DMS114 treated with DMSO at 0.1 percent for 48 hours (cell line): ENCODE data around the gene PCDH15.

Experiments used
- DNase-seq: peaks from one replicate; lab custom pipeline; 2025; ENCODE audit not compliant: unreplicated experiment; lab: John Stamatoyannopoulos, UW

Gene PCDH15

DNA sequence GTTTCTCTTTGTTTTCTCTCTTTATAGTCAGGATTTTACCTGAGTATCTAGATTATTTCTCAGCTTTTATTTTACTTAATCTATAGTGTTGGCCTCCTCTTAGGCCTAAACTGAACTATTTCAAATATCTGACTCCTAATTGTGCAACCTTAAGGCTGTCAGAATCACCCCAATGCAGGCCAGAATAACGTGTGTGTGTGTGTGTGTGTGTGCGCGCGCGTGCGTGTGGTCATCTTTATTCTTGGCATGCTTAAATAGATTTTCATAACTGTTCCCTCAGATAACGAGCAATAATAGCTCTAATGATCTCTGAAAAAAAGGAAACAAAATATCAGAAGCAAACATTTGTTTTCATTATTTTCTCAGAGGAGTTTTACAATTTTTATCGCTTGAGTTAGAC, 92.4 kb downstream of the PCDH15 start:
- no peak for DNase-seq

DNA sequence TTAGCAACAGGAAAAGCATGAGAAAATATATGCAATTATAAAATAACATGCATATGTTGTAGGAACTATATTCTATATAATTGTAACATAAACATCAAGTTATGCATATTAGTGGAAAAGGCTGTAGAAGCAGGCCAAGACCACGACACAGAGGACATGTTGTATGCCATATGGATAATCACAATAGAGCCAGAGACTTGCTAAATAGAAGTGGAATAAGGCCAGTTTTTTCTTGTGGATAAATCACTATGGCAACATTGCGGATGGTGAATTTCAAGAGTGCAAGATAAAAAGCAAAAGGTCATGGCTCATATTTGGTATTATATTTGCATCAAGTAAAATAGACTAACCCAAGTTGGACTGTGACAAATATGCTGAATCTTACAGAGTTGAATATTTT, 93.0 kb downstream of the PCDH15 start:
- DNase-seq, result no peak

DNA sequence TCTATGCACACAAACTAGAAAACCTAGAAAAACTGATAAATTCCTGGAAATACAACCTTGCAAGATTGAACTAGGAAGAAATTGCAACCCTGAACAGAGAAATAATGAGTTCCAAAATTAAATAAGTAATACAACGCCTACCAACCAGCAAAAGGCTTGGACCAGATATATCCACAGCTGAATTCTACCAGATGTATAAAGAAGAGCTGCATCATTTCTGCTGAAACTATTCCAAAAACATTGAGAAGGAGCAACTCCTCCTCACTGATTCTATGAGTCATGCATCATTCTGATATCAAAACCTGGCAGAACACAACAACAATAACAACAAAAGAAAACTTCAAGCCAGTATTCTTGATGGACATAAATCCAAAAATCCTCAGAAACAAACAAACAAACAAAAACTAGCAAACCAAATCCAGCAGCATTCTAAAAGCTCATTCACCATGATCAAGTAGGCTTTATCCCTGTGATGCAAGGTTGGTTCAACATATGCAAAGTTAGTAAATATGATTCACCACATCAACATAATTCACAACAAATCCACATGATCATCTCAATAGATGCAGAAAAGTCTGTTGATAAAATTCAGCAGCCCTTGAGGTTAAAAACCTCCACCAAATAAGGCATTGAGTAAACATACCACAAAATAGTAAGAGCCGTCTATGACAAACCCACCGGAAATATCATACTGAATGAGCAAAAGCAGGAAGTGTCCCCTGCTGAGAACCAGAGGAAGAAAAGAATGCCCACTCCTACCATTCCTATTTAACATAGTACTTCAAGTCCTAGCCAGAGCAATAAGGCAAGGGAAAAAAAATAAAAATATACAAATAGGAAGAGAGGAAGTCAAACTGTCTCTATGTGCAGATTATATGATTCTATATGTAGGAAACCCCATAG, 98.2 kb downstream of the PCDH15 start:
- no peak for DNase-seq

DNA sequence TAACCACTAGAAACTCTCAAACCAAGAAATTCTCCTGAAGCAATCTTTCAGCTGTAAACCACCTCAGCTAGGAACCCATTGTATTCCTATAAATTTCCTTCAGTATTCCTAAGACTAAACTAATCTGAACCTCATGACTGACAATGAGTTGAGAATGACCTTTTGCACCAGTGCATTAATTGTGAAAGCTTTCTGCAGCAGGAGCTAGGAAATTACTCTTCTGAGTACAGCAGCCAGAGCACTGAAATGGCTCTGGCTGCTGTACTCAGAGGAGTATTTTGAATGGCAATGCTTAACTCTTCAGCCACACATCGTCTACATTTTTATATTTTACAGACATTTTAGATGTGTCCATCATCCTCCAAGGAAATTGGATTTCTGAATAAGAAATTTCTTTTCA, 109.7 kb downstream of the PCDH15 start:
- no peak for DNase-seq

DNA sequence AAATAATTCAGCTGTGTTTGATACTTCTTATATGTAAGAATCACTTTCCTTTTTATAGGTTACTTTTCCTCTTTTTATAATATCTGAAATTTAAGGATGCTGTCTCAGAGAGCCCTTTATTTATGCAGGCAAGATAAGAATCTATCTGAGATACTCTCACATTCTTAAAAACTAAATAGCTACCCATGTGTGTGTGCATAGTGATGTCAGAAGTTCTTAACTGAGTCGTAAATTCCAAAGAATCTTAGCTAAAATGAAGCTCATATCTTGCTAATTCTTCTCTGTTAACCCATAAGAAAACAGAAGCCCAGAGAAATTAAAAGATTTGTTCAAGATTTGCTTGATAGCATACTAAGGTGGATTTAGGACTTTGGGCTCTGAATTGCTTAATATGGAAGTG, 118.5 kb downstream of the PCDH15 start:
- no peak for DNase-seq

DNA sequence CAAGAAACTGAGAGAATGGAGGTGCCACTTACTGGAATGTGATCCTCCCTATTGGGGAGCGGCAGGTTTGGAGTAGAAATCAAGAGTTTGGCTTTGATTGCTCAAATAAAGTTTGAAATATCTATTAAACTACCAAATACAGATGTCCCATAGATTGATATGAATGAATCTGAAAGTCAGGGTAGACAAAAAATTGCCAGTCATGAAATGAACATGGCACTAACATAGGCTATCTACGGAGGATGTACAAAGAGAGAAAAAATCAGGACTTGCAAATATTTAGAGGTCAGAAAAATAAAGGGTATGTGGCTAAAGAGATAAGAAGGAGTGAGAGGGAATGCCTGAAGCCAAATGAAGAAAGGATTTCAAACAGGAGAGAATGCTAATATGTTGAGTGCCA, 119.9 kb downstream of the PCDH15 start:
- DNase-seq, result no peak

DNA sequence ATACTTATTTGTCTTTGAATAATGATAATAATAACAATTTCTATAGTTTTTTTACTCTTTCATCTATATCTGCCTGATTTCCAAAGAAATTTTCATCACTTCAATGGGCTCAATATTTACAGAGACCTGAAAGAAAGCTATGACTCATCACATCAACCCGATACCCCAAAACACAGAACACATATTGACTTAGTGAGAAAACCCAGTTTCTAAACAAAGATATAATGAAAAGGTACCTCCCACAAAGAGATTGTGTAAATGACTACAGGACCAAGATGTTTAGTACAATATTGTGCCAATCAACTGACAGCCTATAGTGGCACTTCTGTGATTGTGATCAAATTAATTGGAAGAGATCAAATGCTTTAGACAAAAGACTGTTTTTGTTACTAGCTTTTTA, 133.9 kb downstream of the PCDH15 start:
- no peak for DNase-seq

DNA sequence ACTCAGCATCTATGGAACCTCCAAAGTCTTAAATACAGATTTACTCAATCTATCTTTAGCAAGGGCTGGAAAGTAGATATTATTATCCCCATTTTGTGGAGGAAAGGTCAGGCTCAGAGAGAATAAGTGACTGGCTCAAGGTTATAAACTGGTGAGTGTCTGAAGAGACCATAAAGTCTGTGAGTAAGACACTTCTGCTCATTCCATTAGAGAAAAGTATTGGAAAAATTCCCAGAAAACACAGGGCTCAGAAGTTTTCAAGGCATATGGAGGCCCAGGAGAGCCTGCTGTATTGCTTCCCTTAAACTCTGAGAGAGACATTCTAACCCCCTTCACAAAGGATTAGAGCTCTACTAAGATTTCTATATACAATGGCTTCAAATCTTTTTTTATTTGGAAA, 134.8 kb downstream of the PCDH15 start:
- DNase-seq, result no peak

DNA sequence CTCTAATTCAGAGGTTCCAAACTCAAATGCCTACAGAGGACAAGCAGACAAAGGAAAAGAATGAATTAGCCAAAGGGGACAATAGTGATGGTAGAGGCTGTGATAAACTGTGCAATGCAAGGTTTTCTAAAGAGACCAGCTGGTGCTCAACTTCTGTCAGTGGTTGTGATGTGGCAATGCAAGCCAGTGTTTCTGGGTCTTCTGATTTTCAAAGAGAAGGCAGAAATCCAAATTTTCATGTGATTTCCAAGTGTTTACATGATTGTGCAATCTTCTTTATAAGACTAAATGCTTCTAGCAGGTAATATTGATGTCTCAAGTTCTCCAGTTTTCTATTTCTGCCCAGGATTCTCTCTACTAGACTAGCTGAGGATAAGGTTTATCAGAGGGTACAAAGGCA, 135.9 kb downstream of the PCDH15 start:
- DNase-seq, result no peak

DNA sequence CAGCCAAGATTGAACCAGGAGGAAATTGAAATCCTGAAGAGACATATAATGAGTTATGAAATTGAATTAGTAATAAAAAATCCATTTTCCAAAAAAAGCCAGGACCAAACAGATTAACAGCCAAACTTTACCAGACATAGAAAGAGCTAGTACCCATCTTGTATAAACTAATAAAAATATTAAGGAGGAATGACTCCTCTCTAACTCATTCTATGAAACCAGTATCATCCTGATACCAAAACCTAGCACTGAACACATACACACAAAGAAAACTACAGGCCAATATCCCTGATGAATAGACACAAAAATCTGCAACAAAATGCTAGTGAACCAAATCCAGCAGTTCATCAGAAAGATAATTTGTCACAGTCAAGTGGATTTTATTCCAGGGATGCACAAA, 140.6 kb downstream of the PCDH15 start:
- DNase-seq, result no peak

DNA sequence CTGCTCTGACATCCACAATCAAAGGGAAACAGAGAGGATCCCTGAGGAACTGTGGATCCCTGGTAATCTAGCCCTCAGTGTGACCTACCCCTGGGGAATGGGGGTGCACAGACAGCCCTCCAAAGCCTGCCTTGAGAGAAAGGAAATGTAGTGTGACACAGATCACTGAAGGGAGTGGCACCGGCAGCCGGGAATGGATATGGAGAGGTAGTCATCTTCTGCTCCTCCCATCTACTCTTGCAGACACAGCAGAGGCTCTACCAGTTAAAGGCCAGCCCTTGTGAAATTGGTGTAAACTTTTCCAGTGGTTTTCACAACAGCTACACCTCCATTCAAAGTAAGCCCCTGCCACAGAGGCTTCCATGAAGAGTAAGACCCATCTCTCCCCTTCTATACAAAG, 144.4 kb downstream of the PCDH15 start:
- DNase-seq, result no peak

DNA sequence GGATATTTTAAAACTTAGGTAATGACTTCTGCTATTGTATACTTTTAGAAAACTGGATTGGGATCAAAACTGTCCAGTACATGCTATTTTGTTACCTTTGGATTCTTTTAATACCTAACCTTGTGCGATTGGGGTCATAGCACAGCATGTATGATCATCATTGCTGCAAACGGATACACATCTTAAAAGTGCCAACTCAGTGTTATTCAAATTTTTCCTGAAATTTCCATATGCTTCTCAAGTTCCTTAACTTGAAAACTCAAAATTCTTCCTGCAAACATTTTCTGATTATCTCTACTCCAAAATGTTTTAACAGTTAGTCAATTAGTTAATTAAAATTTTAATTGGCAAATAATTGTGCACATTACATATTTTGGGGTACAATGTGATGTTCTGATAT, 147.5 kb downstream of the PCDH15 start:
- no peak for DNase-seq

DNA sequence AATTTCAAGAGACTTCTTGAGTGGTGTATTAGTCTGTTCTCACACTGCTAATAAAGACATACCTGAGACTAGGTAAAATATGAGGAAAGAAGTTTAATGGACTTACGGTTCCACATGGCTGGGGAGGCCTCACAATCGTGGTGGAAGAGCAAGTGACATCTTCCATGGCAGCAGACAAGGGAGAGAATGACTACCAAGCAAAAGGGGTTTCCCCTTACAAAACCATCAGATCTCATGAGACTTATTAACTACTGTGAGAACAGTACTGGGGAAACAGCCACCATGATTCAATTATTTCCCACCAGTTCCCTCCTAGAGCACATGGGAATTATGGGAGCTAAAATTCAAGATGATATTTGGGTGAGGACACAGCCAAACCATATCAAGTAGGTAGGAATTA, 150.5 kb downstream of the PCDH15 start:
- no peak for DNase-seq

DNA sequence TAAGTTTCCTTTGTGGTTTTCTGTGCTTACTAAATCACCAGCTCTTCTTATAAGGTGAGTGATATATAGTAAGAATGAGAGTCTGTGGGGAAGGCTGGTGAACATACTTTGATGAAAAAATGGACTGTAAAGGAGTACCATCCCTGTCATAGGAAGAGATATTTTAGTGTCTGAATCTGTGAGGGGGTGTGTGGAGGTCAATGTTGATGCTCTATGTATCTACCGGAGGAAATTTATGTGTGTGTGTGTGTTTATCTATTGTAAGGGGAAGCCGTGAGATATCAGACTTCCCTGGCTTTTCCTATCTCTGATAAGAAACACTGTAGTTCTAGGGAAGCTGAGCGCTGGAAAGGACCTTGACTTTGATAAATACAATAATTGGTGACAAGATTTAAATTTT, 179.0 kb downstream of the PCDH15 start:
- no peak for DNase-seq

DNA sequence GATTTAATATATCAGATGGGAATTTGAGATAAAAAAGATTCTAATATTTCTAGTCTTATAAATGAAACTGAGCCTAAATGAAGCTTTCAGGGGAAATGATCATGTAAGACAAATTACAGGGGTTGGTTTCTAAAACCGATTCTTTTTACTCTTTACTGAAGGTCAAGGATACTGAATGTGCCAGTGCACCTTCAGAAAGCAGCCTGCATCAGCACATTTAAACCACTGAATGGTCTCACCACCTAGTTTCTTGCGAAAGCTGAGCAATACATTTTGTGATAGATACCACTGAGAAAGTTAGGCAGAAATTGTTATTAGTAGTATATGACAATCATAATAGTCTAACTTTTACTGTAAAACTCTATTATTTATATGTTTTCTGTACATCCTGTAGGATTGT, 180.7 kb downstream of the PCDH15 start:
- DNase-seq, result no peak

DNA sequence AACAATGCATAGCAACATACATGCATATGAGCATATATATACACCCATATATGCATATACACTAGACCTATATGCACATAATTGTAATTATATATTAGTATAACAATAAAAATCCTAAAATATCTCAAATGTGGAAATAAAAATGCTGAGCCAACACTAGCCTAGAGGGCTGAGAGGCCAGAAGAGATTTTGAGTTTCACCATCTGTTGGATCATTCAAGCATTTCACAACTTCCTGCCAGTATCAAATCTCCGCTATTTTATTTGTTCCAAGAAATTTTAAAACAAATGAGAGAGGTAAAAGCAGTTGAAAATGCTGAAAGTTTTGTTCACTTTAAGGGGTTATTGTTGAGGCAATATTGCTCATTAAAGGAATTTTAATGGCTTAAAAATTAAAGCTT, 187.0 kb downstream of the PCDH15 start:
- DNase-seq, result no peak

DNA sequence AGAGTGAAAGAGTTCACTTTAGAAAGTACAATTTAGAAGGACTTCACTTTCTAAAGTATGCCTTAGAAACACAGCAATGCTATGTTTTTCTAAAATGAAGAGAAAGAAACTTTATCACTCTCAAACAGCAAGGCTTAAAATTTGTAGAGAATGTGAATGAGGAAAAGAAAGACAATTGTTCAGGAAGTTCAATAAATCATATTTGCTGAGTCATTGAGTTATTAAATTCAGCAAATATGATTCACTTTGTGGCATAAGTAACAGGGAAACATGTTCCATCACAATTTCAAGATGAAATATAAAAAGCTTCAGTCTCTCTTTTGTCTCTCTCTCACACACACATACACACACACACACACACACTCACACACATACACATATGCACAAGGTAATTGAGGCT, 187.9 kb downstream of the PCDH15 start:
- no peak for DNase-seq

DNA sequence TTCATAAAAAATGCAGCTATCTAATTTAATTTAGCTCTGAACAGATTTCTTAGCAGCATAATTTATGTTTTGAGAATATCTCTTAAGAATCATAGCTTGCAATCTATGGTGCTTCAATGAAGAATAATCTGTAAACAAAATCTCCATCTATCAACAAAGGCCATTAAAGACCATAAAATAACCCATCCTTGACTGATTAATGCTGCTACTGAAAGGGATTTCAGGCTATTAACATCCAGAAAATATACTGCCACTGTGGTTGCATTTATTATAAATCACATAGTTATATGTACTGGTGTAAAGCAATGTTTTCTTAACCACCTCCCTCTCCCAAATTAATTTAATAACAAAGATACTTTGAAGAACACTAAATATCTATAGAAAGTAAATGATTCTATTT, 191.6 kb downstream of the PCDH15 start:
- no peak for DNase-seq

DNA sequence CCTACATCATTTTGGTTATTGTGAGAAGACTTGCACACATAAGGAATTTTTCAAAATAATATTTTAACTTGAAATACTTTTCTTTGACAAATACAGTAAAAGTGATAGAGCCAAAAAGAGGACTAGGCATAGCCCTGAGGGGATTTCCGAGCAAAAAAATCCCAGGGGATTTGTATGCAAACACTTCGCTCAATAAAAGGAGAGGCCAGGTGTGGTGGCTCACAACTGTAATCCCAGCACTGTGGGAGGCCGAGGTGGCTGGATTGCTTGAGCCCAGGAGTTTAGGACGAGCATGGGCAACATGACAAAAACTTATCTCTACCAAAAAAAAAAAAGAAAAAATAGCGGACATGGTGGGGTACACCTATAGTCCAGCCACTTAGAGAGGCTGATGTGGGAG, 193.0 kb downstream of the PCDH15 start:
- no peak for DNase-seq

DNA sequence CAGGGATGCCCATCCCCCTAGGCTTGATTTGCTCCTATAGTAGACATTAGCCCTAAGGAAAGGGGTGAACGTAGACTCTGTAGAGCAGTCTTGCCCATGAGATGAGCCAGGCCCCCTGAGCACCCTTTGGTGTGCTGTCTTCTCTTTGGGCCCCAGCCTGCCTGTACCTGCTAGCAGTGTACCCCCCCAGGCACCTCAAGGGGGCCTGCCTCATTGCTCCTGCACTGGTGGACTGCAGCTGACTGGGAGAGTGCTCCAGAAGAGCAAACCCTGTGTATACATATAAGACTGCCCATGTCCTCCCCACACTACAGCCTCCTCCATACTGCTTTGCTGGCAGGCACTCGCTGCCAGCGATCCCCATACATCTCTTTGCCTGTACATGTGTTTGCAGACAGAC, 206.7 kb downstream of the PCDH15 start:
- DNase-seq, result no peak

DNA sequence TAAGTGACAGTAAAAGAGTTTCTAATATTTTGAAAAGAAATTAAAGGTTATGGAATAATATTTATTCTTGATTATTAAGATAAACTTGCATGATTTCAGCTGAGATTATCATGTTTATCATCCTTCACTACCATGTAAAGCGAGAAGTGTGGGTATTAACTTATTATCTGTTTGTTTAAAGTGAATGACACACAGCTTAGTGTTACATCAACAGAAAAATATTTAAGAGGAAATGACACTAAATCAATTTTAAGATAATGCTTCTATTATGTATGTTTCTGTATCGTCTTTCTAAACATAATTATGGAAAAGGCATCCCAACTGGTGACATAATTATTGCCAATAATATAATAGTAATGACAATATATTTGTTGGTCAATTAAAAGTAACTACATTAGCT, 213.1 kb downstream of the PCDH15 start:
- DNase-seq, result no peak

DNA sequence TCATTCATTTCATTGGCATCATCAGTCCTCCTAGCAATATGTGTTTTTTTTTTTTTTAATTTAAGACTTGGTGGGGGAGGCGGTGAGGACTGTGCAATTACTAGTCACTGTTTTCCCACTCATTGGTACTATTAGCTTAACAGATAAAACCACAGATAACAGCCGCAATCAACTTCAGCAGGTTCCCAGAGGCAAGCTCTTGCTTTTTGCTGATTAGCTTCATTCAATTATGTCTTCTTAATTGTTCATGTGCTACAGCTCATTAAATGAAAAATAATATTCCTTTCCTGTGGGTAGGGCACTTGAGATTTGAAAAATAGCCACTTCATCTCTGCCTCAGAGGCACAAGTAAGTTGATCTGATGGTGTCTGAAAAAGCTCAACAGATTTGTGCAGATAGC, 215.5 kb downstream of the PCDH15 start:
- DNase-seq, result no peak

DNA sequence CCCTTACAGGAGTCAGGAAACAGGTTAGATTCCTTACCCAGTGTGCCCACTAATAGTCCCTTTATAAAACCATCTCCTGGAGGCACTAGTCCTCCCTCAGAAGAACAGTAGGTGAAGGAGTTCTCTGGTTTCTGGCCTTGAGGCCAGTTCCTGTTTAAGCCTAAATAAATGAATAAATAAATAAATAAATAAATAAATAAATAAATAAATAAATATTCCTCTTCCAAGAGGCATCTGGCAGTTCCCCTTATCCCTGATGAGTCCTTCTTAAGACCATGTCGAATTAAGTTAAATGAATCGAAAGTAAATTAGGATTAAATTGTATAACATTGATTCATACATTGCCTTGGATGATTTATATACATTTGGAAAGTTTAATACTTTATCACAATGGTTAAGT, 223.3 kb downstream of the PCDH15 start:
- DNase-seq, result no peak
